ENCODE results near the gene SETD1B. TPM values are rescaled to one million over a fixed set of nuclear protein-coding genes. Genes with fewer than 3 reads are reported as not detected.

The SETD1B gene
- total RNA-seq, 6 experiments from 2014 or later, result 3.7 to 20.0 (median 9.3) TPM

DNA sequence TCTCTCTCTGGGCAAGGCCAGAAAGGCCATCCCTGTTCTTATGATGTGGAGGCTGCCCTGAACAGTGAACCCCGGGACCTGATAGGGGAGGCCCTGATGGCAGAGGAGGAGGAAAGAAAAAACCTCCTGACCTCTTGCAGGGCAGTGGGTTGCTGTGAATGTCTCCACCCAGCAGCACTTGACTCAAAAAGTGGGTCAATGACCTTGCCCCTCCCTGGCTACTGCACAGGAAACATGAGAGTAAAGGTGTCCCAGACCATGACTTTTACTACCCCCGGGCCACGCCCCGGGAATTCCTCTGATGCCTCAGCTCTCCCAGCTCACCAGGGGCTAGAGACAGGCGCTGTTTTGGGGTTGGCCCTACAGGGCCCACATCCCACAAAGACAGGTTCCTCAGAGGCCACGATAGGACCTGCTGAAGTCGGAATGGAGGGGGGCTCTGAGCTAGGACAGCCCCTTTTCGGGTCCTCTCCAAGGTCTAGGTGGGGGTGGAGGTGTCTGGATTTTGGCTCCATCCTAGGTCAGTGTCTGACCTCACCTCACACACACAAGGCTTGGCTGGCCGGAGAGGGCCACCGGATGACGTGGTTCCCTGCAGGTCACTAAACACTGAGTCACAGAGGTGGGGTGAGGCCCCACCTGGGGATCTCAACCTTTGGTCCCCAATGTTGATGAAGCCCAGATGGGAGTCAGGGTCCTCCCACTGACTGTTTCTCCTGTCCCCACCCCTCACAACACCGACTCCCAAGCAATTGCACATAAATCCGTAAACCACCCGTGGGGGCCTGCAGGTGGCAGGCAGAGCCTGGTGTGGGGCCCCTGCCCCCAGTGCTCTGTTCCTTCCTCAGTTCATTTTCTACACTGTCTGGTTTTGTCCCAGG is 11.9 kb upstream of the SETD1B start:
- Histone ChIP-seq H3K4me3 (no peak overlapping the region), H3K36me3 (peaks cover 0 to 4% (median 0%) of the 10 kb centered on the region in 4 donors), H3K9me3 (no peaks in the 10 kb centered on the region), H3K4me1 (peaks cover 0 to 36% (median 13%) of the 10 kb centered on the region in 4 donors), H3K27me3 (no peaks in the 10 kb centered on the region), H3K27ac (no peak overlapping the region)
- ATAC-seq (peak in 1 of 4 donors; percentile 1), DNase-seq (peak in 2 of 3 donors; percentile 52 to 54)
- 47% methylated on average over 5 of the region's 14 CpGs for WGBS (ENCODE audit: insufficient coverage, low coverage, low lambda C conversion rate, missing lambda C conversion rate)
- intact Hi-C loops (cut with DNase I), result no loop called here
- TF ChIP-seq CTCF (IDR thresholded peaks at IDR 0.05) (no peak), POLR2A (IDR thresholded peaks at IDR 0.05) (no peak)

GRCh38 chr12:121792607-121793439 is 11.0 kb upstream of the SETD1B start:
- TF ChIP-seq POLR2A (IDR thresholded peaks at IDR 0.05) (no peak), CTCF (IDR thresholded peaks at IDR 0.05) (no peak)
- Histone ChIP-seq H3K4me1 (peaks cover 0 to 44% (median 13%) of the 10 kb centered on the region in 4 donors), H3K27me3 (no peaks in the 10 kb centered on the region), H3K9me3 (no peaks in the 10 kb centered on the region), H3K4me3 (peak overlapping the region; percentile 49 to 57 (median 53)), H3K36me3 (peaks cover 0 to 4% (median 0%) of the 10 kb centered on the region in 4 donors), H3K27ac (peak overlapping the region in 1 of 3 donors; percentile 36)
- WGBS (ENCODE audit: insufficient coverage, low coverage, low lambda C conversion rate, missing lambda C conversion rate), result 20% methylated on average over 4 of the region's 48 CpGs
- intact Hi-C loops (cut with DNase I), result no loop called here
- ATAC-seq, result no peak
- DNase-seq, result peak in 2 of 3 donors; percentile 38 to 73

DNA sequence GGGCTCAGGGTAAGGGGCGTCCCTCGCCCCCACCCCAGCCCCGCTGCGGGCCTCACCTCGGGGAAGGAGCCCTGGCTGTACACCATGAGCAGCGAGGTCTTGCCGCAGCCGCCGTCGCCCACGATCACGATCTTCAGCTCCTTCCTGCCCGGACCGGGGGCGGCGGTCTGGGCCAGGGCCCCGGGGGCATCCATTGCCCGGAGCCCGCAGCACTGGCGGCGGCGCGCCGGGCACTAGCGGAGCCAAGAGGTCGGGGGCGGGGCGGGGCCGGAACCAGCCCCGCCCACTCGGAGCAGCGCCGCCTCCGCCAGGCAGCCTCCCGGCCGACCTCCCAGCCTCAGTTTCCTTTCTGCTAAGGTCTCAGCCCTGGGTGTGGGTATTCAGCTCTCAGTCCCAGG is 10.4 kb upstream of the SETD1B start, which contains the start of gene RHOF:
TSS of gene RHOF (minus strand) at position 249 of the 398 bp plus-strand sequence. CDS start at position 194, 55 bp downstream.
- Histone ChIP-seq H3K4me1 (peaks cover 0 to 50% (median 13%) of the 10 kb centered on the region in 4 donors), H3K9me3 (no peaks in the 10 kb centered on the region), H3K4me3 (peak within 1 kb of the TSS; percentile 49 to 57 (median 53)), H3K36me3 (peaks cover 0 to 4% (median 0%) of the 10 kb centered on the region in 4 donors), H3K27me3 (no peaks in the 10 kb centered on the region), H3K27ac (peak within 1 kb of the TSS; percentile 61 to 95 (median 81))
- peak in 2 of 3 donors; percentile 67 to 76 for DNase-seq
- no CpG with 5 or more reads among the region's 36 CpGs for WGBS (ENCODE audit: insufficient coverage, low coverage, low lambda C conversion rate, missing lambda C conversion rate)
- TF ChIP-seq CTCF (IDR thresholded peaks at IDR 0.05) (no peak), POLR2A (IDR thresholded peaks at IDR 0.05) (no peak)
- no peak for ATAC-seq
- intact Hi-C loops (cut with DNase I), result no loop called here

- peak overlapping the region; percentile 49 to 57 (median 53) for H3K4me3 ChIP-seq
- TF ChIP-seq POLR2A (IDR thresholded peaks at IDR 0.05), result peak; percentile 15
- peak; percentile 100 for TF ChIP-seq CTCF (IDR thresholded peaks at IDR 0.05)
- DNase-seq (peak; percentile 92 to 94 (median 93)), ATAC-seq (peak; percentile 60 to 72 (median 64))
- H3K9me3 ChIP-seq, result no peaks in the 10 kb centered on the region
- 0% methylated on average over 5 of the region's 59 CpGs for WGBS (ENCODE audit: insufficient coverage, low coverage, low lambda C conversion rate, missing lambda C conversion rate)
- peaks cover 0 to 4% (median 0%) of the 10 kb centered on the region in 4 donors for H3K36me3 ChIP-seq
- no peaks in the 10 kb centered on the region for H3K27me3 ChIP-seq
- intact Hi-C loops (cut with DNase I), result no loop called here
- peak overlapping the region; percentile 61 to 95 (median 81) for H3K27ac ChIP-seq
- H3K4me1 ChIP-seq, result peaks cover 0 to 56% (median 13%) of the 10 kb centered on the region in 4 donors
Observed at GRCh38 chr12:121793838-121794533, 9.8 kb upstream of the SETD1B start.
